Stimulated activated CD4-positive, alpha-beta T cell treated with anti-CD3 and anti-CD28 coated beads, TNF-alpha, amount 100 ng/mL, for 48 hours (primary cell): ENCODE measurements around the gene LEFTY1.
"Not testable (repeated sequence)": the region's sequence is repeated elsewhere in the genome, so short reads cannot be mapped to it uniquely, and the experiment has no call there.

Source experiments
- DNase-seq, 3 donors: peaks; one replicate each; pipeline ENCODE4 v3.0.0-alpha.2; 2020; ENCODE audit warnings: low read depth in 3 of 3

LEFTY1 gene, protein sequence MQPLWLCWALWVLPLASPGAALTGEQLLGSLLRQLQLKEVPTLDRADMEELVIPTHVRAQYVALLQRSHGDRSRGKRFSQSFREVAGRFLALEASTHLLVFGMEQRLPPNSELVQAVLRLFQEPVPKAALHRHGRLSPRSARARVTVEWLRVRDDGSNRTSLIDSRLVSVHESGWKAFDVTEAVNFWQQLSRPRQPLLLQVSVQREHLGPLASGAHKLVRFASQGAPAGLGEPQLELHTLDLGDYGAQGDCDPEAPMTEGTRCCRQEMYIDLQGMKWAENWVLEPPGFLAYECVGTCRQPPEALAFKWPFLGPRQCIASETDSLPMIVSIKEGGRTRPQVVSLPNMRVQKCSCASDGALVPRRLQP

GRCh38 chr1:225888898-225889601 lies at the start of gene LEFTY1:
TSS of gene LEFTY1 (minus strand) at chr1:225889146. CDS start at chr1:225889066, 80 bp downstream.
- DNase-seq = no peak

GRCh38 chr1:225937048-225937968 lies 48.4 kb upstream of the LEFTY1 start:
- no peak for DNase-seq

GRCh38 chr1:225936523-225936922 lies 47.6 kb upstream of the LEFTY1 start:
- no peak for DNase-seq

DNA sequence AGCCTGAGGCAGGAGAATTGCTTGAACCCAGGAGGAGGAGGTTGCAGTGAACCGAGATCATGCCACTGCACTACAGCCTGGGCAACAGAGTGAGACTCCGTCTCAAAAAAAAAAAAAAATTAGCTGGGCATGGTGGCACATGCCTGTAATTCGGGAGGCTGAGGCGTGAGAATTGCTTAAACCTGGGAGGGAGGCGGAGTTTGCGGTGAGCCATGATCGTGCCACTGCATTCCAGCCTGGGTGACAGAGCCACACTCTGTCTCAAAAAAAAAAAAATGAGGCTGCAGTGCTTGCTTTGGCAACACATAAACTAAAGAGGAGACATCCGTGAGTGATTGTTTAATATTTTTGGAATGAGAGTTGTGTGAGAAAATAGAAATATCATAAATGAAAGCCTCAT lies 47.1 kb upstream of the LEFTY1 start:
- DNase-seq = not testable (repeated sequence)

GRCh38 chr1:225934711-225935110 lies 45.8 kb upstream of the LEFTY1 start:
- DNase-seq = no peak

DNA sequence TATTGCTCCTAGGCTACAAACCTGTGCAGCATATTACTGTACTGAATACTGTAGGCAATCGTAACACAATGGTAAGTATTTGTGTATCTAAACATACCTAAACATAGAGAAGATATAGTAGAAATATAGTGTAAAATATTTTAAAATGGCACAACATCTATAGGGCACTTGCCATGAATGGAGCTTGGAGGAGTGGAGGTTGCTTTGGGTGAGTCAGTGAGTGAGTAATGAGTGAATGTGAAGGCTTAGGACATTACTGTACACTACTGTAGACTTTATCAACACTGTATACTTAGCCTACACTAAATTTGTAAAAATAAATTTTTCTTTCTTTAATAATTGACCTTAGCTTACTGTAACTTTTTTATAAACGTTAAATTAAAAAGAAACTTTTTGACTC lies 44.1 kb upstream of the LEFTY1 start:
- no peak for DNase-seq

- no peak for DNase-seq
These were observed 42.6 kb upstream of the LEFTY1 start for GRCh38 chr1:225931270-225932136.

GRCh38 chr1:225930566-225930965 lies 41.6 kb upstream of the LEFTY1 start:
- DNase-seq = no peak

DNA sequence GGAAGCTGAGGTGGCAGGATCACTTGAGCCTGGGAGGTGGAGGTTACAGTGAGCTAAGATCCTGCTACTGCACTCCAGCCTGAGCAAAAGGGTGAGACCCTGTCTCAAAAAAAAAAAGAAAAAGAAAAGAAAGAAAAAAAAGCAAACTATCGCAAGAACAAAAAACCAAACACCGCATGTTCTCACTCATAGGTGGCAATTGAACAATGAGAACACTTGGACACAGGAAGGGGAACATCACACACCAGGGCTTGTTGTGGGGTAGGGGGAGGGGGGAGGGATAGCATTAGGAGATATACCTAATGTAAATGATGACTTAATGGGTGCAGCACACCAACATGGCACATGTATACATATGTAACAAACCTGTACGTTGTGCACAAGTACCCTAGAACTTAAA lies 40.5 kb upstream of the LEFTY1 start:
- DNase-seq = not testable (repeated sequence)

- no peak for DNase-seq
These were observed 39.5 kb upstream of the LEFTY1 start for GRCh38 chr1:225928186-225929175.

GRCh38 chr1:225926551-225927113 lies 37.7 kb upstream of the LEFTY1 start:
- no peak for DNase-seq

DNA sequence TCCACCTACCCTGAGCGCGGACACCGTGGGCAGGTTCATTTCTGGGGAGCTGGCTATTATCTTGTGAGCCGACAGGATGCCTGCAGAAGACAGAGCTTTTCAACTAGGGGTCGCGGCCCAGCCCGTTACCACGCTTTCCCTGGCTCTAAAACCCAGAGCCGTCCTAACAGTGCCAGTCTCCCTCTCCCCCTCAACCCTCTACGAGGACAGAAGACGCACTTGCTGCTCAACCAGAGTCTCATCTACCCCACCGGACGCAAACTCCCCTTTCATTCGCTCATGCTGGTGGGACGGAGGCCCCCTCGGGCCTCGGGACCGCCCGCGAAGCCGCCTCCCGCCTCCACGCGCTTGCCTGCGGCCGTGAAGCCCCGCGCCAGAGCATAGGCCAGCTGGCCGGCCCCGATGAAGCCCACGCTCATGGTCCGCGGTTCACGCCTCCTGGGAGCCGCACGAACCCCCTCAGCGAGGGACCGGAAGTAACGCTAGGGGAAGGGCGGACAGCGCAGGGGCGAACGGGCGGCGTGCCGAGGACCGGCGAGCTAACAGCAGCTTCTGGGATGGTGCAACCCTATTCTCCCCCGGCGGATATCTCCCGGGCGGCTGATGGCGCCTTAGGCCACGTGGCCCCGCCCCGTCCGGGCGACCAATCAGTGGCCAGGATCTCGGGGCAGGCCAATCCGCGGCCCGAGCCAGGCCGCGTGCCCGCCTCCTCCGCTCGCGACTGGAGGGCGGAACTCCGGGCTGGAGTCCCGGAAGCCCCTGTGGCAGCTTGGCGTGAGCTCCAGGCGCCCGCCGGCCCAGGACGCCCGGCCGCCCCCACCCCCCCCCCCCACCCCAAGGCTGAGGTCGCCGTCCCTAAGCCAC lies 35.0 kb upstream of the LEFTY1 start, which contains the start of gene PYCR2:
PYCR2 (minus strand) TSS at position 559 of the 864 bp plus-strand sequence; CDS start at position 419, 140 bp downstream.
- DNase-seq = peak; percentile 90 to 93 (median 92)

DNA sequence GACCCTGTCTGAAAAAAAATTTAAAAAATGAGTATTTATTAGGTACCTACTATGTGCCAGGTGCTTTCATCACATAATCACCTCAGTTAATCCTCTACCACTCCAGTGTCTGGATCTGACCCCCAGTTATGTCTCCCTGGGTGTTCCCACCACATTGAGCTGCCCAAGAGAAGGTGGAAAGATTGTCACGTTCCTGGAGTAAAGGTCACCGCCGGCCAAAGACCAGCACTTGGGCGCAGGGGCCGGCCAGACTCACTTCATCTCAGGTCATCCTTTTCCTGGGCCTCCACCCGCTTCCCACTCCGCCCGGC lies 34.4 kb upstream of the LEFTY1 start:
- DNase-seq = no peak

DNA sequence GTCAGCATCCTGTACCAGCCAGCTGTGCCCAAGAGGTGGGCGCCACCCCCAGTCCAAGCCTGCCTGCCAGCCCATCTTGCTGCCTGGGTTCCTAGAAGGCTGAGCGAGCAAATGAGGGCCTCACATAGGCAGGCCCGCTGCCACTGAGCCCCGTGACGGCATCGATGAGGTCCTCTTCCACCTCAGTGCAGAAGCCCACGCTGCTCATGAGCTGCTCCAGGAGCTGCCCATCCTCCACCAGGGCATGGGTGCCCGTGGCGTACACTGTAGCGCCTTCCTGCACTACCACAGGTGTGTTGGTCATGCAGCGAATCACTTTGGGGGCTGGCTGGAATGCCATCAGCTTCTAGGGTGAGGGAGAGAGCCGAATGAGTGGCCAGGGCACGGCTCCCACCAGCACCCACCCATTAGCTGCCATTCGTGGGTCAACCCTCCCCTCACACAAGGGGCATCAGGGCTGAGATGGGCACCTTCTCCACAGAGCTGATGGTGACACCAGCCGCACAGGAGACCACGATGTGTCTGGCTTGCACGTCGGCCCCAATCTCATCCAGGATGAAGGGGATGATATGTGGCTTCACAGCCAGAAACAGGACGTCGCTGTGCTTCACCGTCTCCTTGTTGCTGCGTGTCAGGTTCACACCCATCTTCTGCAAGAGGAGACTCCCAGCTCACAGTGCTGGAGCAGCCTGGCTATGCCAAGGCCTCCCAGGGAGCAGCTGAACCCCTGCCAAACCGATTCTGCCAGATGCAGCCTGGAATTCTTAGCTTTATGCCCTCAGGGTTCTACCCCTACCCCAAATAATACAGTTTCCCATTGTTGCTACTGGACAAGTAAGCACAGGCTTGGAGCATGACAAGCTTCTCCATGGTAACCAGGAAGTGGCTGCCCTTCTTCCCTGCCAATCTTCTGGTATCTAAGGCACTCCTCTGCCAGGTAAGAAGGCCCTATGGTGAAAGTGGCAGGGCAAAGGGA lies 33.1 kb upstream of the LEFTY1 start:
- no peak for DNase-seq

DNA sequence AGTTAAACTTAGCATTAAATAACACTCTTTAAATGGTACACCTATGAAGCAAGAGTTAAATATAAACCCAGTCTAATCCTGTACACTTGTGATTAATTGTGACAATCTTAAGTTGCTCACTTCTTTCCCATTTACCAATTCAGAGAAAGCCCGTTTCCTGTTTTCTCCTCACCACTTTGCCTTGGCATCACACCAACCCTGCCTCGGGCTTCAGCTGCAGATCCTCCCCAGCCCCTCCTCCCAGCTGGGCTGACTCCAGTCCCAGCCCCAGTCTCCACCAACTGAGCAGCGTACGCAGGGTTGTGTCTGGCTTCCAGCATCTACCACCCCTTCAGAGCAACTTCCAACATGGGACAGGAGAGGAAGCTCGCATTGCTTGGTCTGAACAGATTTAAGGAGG lies 31.0 kb upstream of the LEFTY1 start:
- DNase-seq = peak in 1 of 3 donors; percentile 13

GRCh38 chr1:225918280-225918679 lies 29.3 kb upstream of the LEFTY1 start:
- DNase-seq = no peak

DNA sequence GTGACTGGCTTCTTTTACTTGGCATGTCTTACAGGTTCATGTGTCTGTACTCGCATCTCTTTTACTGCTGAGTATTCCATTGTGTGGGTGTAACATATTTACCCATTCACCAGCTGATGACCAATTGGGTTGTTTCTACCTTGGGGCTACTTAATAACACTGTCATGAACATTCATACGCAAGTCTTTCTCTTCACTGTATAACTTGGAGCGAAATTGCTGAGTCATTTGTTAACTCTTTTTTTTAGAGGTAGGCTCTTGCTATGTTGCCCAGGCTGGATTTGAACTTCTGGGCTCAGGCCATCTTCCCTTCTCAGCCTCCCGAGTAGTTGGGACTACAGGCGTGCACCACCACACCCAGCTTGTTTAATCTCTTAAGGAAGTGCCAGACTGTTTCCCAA lies 28.6 kb upstream of the LEFTY1 start:
- DNase-seq = no peak
